Renal cortex interstitium (tissue), 15 donors: ENCODE measurements around the gene PHLPP1. TPM values are rescaled to one million over a fixed set of nuclear protein-coding genes. Genes with fewer than 3 reads are reported as not detected.
"Not testable (repeated sequence)": the region's sequence is repeated elsewhere in the genome, so short reads cannot be mapped to it uniquely, and the experiment has no call there.

ENCODE experiments used
- DNase-seq, 11 donors: peaks; one replicate each; pipeline ENCODE4 v3.0.0-alpha.2; 2013; ENCODE audit warnings: low read depth in 9 of 11, low spot score in 4 of 11; ENCODE audit errors: extremely low read depth in 1 of 11
- long read RNA-seq, 16 experiments: transcript quantifications; one replicate each; lab custom pipeline, GENCODE V29; 2026
- polyA plus RNA-seq, 3 donors: library from polyadenylated mRNA; unstranded; fragments of 120-200 nt; gene quantifications; one replicate each; pipeline ENCODE4 v1.2.1, GENCODE V29; 2013; ENCODE audit not compliant: insufficient read length in 3 of 3

Gene PHLPP1
- 10 to 100 TPM; 17.3 to 20.3 (median 18.8) TPM for polyA plus RNA-seq
- long read RNA-seq, donor 1 = 0 reads
- long read RNA-seq, donor 2, partial matches to known transcripts = 0 of 1 reads
- long read RNA-seq, donor 2, other reads (novel, unspliced or antisense) = 0 of 1 reads
- long read RNA-seq, donor 3, full-length matches to known transcripts = 1 of 1 reads
- long read RNA-seq, donor 3, partial matches to known transcripts = 0 of 1 reads
- long read RNA-seq, donor 3, other reads (novel, unspliced or antisense) = 0 of 1 reads
- long read RNA-seq, donor 4, full-length matches to known transcripts = 4 of 4 reads
- long read RNA-seq, donor 4, partial matches to known transcripts = 0 of 4 reads
- long read RNA-seq, donor 4, other reads (novel, unspliced or antisense) = 0 of 4 reads
- long read RNA-seq, donor 5 = 0 reads
- long read RNA-seq, donor 6, full-length matches to known transcripts = 1 of 1 reads
- long read RNA-seq, donor 6, partial matches to known transcripts = 0 of 1 reads
- long read RNA-seq, donor 6, other reads (novel, unspliced or antisense) = 0 of 1 reads
- long read RNA-seq, donor 7 = 0 reads
- long read RNA-seq, donor 8 = 0 reads
- long read RNA-seq, donor 9 = 0 reads
- long read RNA-seq, donor 10 = 0 reads
- long read RNA-seq, donor 11, full-length matches to known transcripts = 2 of 2 reads
- long read RNA-seq, donor 11, partial matches to known transcripts = 0 of 2 reads
- long read RNA-seq, donor 11, other reads (novel, unspliced or antisense) = 0 of 2 reads
- long read RNA-seq, donor 12 = 0 reads
- long read RNA-seq, donor 13 = 0 reads
- long read RNA-seq, donor 14, full-length matches to known transcripts = 2 of 2 reads
- long read RNA-seq, donor 14, partial matches to known transcripts = 0 of 2 reads
- long read RNA-seq, donor 14, other reads (novel, unspliced or antisense) = 0 of 2 reads
- long read RNA-seq, donor 15, partial matches to known transcripts = 0 of 1 reads
- long read RNA-seq, donor 15, other reads (novel, unspliced or antisense) = 0 of 1 reads
- long read RNA-seq, donor 16, full-length matches to known transcripts = 6 of 11 reads
- long read RNA-seq, donor 16, partial matches to known transcripts = 5 of 11 reads
- long read RNA-seq, donor 16, other reads (novel, unspliced or antisense) = 0 of 11 reads

GRCh38 chr18:62715436-62715758 lies at the start of gene PHLPP1:
Gene PHLPP1, plus strand, starts transcription at chr18:62715541. Its CDS starts 143 bp downstream, at chr18:62715684.
- DNase-seq = peak in 1 of 11 donors; percentile 35

GRCh38 chr18:62669225-62669624 lies 46.1 kb upstream of the PHLPP1 start:
- no peak for DNase-seq

GRCh38 chr18:62670573-62670972 lies 44.8 kb upstream of the PHLPP1 start:
- DNase-seq = no peak

DNA sequence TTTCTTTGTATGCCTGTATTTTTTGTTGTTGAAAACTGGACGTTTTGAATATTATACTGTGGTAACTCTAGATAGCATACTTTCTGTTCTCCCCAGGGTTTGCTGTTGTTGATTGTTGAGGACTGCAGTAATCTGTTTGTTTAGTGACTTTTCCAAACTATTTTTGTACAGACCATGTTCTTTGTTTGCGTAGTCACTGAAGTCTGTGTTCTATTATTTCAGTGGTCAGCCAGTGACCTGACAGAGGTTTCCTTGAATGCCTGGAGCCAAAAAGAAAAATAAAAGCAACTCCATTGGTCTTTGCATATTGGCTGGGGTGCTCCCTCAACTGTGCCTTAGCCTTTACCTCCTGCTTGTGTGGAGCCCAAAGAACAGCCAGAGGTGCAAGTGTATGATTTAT lies 42.7 kb upstream of the PHLPP1 start:
- DNase-seq = no peak

- DNase-seq = no peak
Measured at GRCh38 chr18:62678847-62679485, 36.4 kb upstream of the PHLPP1 start.

DNA sequence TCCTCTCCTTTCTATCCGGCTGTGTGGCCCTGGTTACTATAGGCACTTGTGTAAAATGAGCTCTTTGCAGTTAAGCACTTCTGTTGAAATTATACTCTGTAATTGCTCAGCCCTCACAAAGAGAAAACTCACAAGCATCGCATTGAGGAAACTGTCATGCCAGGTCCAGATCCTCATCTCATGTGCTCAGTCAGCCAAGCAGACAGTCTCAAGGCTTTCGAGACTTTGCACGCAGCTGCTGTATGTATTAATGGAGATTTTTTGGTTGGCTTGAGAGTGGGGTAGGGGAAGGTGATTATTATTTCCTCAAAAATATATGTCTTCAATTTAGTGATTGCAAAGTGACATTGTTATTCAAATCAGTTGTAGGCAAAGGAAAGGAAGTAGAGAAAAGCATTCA lies 33.0 kb upstream of the PHLPP1 start:
- no peak for DNase-seq

GRCh38 chr18:62683935-62684334 lies 31.4 kb upstream of the PHLPP1 start:
- peak in 7 of 11 donors; percentile 7 to 36 (median 16) for DNase-seq

GRCh38 chr18:62688743-62689317 lies 26.5 kb upstream of the PHLPP1 start:
- no peak for DNase-seq

- DNase-seq = no peak
Measured at GRCh38 chr18:62690236-62690815, 25.0 kb upstream of the PHLPP1 start.

DNA sequence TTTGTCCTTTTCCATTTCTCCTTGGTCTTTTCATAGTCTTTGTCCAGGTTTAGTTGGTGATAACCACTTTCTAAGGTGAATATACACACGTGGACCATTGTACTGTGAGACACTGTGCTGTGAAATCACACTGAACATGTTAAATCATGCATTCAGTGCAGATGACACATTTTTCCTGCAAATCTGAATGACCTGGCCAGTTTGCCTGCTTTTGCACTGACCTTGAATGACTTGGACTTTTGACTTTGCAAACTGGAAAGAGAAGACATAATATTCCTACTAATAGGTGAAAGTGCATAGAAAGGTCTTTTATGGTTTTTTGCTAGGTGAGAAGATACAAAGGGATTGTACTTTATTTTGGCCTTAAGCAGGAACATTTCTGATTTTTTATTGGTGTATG lies 21.7 kb upstream of the PHLPP1 start:
- DNase-seq = no peak

GRCh38 chr18:62697636-62698035 lies 17.7 kb upstream of the PHLPP1 start:
- DNase-seq = no peak

DNA sequence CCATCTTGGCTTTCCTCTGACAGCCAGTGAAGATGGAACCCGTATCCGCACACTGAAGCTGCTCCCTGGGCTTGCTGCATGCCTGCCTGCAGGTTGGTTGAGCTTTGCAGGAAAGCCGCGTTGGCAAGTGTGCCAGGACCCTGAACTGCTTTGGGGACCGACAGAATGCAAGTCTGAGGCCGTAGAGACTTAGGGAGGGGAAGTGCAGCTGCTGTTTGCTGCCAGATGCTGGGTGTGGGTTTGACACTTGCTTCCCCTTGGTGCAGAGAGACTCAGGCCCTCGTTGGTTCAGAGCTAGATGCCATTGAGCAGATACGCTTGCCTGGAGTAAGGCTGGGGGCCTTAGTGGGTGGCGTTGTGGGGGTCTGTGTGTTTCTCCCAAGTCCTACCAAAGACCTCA lies 13.1 kb upstream of the PHLPP1 start:
- DNase-seq = no peak

- not testable (repeated sequence) for DNase-seq
Measured at GRCh38 chr18:62706879-62707278, 8.5 kb upstream of the PHLPP1 start.

GRCh38 chr18:62709908-62710307 lies 5.4 kb upstream of the PHLPP1 start:
- DNase-seq = not testable (repeated sequence)

- no peak for DNase-seq
Measured at GRCh38 chr18:62710417-62710816, 4.9 kb upstream of the PHLPP1 start.

DNA sequence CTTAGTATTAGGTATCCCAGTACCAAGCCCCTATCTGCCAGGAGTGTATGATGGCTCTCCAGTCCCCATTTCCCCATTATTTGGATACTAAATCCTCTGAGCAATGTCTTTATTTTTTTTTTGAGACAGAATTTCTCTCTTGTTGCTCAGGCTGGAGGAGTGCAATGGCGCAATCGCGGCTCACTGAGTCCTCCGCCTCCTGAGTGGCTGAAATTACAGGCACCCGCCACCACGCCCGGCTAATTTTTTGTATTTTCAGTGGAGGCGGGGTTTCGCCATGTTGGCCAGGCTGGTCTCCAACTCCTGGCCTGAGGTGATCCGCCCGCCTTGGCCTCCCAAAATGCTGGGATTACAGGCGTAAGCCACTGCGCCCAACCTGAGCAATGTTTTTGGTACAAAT lies 3.6 kb upstream of the PHLPP1 start:
- DNase-seq = no peak

GRCh38 chr18:62713651-62714247 lies 1.6 kb upstream of the PHLPP1 start:
- DNase-seq = no peak
